Measurements from ENCODE around the gene NUF2.
A peak's percentile ranks its signal among the peaks of the same experiment; 100 is the strongest.
"Not testable (repeated sequence)": the region's sequence is repeated elsewhere in the genome, so short reads cannot be mapped to it uniquely, and the experiment has no call there.

The NUF2 gene

GRCh38 chr1:163321311-163322305 lies at the start of gene NUF2:
Gene NUF2 (plus strand): TSS chr1:163321954. CDS start chr1:163326052, 4,098 bp downstream.
- peak; percentile 90 to 91 for DNase-seq (ENCODE audit: low read depth in 2 of 2)

- no peak for DNase-seq (ENCODE audit: low read depth in 2 of 2)
These were observed 47.9 kb upstream of the NUF2 start for GRCh38 chr1:163273766-163274441.

- no peak for DNase-seq (ENCODE audit: low read depth in 2 of 2)
These were observed 46.5 kb upstream of the NUF2 start for GRCh38 chr1:163275222-163275621.

GRCh38 chr1:163278602-163279001 lies 43.2 kb upstream of the NUF2 start:
- no peak for DNase-seq (ENCODE audit: low read depth in 2 of 2)

- not testable (repeated sequence) for DNase-seq (ENCODE audit: low read depth in 2 of 2)
These were observed 36.9 kb upstream of the NUF2 start for GRCh38 chr1:163284867-163285266.

GRCh38 chr1:163290025-163290640 lies 31.6 kb upstream of the NUF2 start:
- DNase-seq (ENCODE audit: low read depth in 2 of 2): no peak

GRCh38 chr1:163291461-163291860 lies 30.3 kb upstream of the NUF2 start:
- DNase-seq (ENCODE audit: low read depth in 2 of 2): no peak

- DNase-seq (ENCODE audit: low read depth in 2 of 2): not testable (repeated sequence)
These were observed 29.6 kb upstream of the NUF2 start for GRCh38 chr1:163292153-163292552.

- DNase-seq (ENCODE audit: low read depth in 2 of 2): not testable (repeated sequence)
These were observed 28.3 kb upstream of the NUF2 start for GRCh38 chr1:163293497-163293896.

GRCh38 chr1:163295949-163296348 lies 25.8 kb upstream of the NUF2 start:
- no peak for DNase-seq (ENCODE audit: low read depth in 2 of 2)

- DNase-seq (ENCODE audit: low read depth in 2 of 2): no peak
These were observed 25.1 kb upstream of the NUF2 start for GRCh38 chr1:163296504-163297263.

GRCh38 chr1:163298365-163298764 lies 23.4 kb upstream of the NUF2 start:
- no peak for DNase-seq (ENCODE audit: low read depth in 2 of 2)

- no peak for DNase-seq (ENCODE audit: low read depth in 2 of 2)
These were observed 21.2 kb upstream of the NUF2 start for GRCh38 chr1:163300568-163300967.

GRCh38 chr1:163303561-163303960 lies 18.2 kb upstream of the NUF2 start:
- DNase-seq (ENCODE audit: low read depth in 2 of 2): no peak

- no peak for DNase-seq (ENCODE audit: low read depth in 2 of 2)
These were observed 16.3 kb upstream of the NUF2 start for GRCh38 chr1:163305441-163305840.

GRCh38 chr1:163307479-163308171 lies 14.1 kb upstream of the NUF2 start:
- DNase-seq (ENCODE audit: low read depth in 2 of 2): no peak

GRCh38 chr1:163308811-163309210 lies 12.9 kb upstream of the NUF2 start:
- no peak for DNase-seq (ENCODE audit: low read depth in 2 of 2)

- DNase-seq (ENCODE audit: low read depth in 2 of 2): peak in 1 of 2 donors; percentile 10
These were observed 5.9 kb upstream of the NUF2 start for GRCh38 chr1:163315773-163316374.

- no peak for DNase-seq (ENCODE audit: low read depth in 2 of 2)
These were observed 863 bp upstream of the NUF2 start for GRCh38 chr1:163320891-163321290.

GRCh38 chr1:163323339-163323738 lies 1.6 kb downstream of the NUF2 start:
- DNase-seq (ENCODE audit: low read depth in 2 of 2): not testable (repeated sequence)

Measured in stimulated activated CD8-positive, alpha-beta memory T cell treated with anti-CD3 and anti-CD28 coated beads, Interleukin-2, amount 100 ng/mL, for 1 hour (primary cell).